Ovary (tissue), 3 donors: ENCODE measurements around the gene PTPRO.

Experiments
- EP300 ChIP-seq: sonication (generic); formaldehyde crosslinking; IDR thresholded peaks from one replicate; pipeline ENCODE4 v1.6.1; 2017; ENCODE audit warnings: antibody characterized with exemption
- POLR2A ChIP-seq: fragments of 450-650 bp; IDR thresholded peaks from one replicate; pipeline ENCODE4 v1.6.1; 2017; ENCODE audit warnings: antibody characterized with exemption, mild to moderate bottlenecking, moderate library complexity
- TF ChIP-seq, protein P1 (sequence below), 3 donors: fragments of 450-650 bp in 2 of 3; fragments of 200-600 bp in 1 of 3; IDR thresholded peaks; one replicate each; pipeline versions ENCODE4 v1.5.1 to v1.8.0; 2016 to 2022; ENCODE audit warnings: antibody characterized with exemption in 3 of 3, mild to moderate bottlenecking in 1 of 3
- donor health status: DM: no; HTN: no; CAD: no.

DNA sequence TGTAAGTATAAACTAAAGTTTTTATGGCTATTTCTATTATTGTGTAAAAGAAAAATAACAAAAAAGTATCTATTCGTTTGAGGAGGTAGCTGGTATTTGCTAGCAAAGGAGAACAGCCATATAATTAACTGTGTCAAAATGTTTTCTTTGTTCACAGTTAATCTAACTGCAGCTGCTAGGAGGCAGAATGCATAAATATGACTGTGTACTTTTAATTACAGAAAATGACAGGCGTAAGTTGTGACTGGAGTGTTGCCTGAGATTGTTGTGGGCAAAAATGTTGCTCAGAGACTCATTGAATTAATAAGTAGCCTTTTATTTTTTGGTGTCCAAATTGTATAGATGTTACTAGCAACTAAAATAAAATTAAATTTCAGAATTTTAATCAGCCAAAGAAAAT is 33.5 kb downstream of the PTPRO start:
- TF ChIP-seq, protein P1, sequence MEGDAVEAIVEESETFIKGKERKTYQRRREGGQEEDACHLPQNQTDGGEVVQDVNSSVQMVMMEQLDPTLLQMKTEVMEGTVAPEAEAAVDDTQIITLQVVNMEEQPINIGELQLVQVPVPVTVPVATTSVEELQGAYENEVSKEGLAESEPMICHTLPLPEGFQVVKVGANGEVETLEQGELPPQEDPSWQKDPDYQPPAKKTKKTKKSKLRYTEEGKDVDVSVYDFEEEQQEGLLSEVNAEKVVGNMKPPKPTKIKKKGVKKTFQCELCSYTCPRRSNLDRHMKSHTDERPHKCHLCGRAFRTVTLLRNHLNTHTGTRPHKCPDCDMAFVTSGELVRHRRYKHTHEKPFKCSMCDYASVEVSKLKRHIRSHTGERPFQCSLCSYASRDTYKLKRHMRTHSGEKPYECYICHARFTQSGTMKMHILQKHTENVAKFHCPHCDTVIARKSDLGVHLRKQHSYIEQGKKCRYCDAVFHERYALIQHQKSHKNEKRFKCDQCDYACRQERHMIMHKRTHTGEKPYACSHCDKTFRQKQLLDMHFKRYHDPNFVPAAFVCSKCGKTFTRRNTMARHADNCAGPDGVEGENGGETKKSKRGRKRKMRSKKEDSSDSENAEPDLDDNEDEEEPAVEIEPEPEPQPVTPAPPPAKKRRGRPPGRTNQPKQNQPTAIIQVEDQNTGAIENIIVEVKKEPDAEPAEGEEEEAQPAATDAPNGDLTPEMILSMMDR (IDR thresholded peaks at IDR 0.05): no peak
- TF ChIP-seq POLR2A: no peak
- TF ChIP-seq EP300: no peak
